Keratinocyte (primary cell): ENCODE measurements around the gene C10orf90.

ENCODE experiments used
- EZH2 ChIP-seq: IDR thresholded peaks from one replicate; pipeline ENCODE4 v1.6.1; 2012; ENCODE audit warnings: inconsistent platforms, mild to moderate bottlenecking, low read length, moderate library complexity
- TF ChIP-seq, protein P1 (sequence below), 3 experiments: IDR thresholded peaks in 1 of 3; conservative IDR thresholded peaks in 1 of 3; optimal IDR thresholded peaks in 1 of 3; 2 replicates in 2 of 3; 3 replicates in 1 of 3; pipeline versions ENCODE3 to v1.5.1; 2011; ENCODE audit warnings: low read length in 3 of 3, mild to moderate bottlenecking in 3 of 3, moderate library complexity in 2 of 3, control low read depth in 1 of 3, inconsistent platforms in 1 of 3; ENCODE audit not compliant: insufficient read depth in 2 of 3; ENCODE audit errors: extremely low read depth in 1 of 3

DNA sequence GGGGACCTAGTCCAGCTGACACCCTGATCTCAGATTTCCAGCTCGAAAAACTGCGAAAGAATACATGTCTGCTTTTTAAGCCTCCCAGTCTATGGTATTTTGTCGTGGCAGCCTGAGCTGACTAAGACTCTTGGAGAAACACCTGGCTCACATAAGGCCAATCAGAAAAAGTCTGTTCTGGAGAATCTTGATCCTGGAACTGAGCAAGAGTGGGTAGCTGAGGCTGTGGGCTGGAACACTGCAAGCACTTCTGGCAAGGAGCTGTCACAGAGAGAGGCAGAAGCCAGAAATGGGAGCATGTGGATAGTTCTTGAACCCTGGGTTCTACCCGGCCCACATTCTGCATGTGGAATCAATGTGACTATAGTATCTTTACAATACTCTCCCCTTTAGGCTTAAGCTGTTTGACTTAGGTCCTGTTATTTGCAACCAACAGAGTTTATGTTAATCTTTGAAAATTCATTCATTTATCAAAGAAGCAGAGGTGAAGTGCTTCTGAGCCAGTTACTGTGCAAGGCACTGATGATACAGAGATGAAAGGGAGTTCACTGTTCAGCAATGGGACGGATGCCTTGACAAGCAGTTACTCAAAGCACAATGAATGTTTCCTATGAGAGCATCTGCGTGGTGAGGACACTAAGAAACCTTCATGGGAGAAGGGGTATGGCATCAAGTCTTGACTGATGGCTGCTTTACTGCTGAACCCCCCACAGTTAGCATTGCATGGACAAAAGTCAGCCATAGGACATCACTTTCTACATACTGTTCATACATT lies 4.4 kb upstream of the C10orf90 start:
- TF ChIP-seq, protein P1, sequence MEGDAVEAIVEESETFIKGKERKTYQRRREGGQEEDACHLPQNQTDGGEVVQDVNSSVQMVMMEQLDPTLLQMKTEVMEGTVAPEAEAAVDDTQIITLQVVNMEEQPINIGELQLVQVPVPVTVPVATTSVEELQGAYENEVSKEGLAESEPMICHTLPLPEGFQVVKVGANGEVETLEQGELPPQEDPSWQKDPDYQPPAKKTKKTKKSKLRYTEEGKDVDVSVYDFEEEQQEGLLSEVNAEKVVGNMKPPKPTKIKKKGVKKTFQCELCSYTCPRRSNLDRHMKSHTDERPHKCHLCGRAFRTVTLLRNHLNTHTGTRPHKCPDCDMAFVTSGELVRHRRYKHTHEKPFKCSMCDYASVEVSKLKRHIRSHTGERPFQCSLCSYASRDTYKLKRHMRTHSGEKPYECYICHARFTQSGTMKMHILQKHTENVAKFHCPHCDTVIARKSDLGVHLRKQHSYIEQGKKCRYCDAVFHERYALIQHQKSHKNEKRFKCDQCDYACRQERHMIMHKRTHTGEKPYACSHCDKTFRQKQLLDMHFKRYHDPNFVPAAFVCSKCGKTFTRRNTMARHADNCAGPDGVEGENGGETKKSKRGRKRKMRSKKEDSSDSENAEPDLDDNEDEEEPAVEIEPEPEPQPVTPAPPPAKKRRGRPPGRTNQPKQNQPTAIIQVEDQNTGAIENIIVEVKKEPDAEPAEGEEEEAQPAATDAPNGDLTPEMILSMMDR (optimal IDR thresholded peaks at IDR 0.05 in 1 of 3, IDR thresholded peaks at IDR 0.05 in 1 of 3, conservative IDR thresholded peaks at IDR 0.05 in 1 of 3; ENCODE audit: extremely low read depth in 1 of 3, insufficient read depth in 2 of 3, low read length in 3 of 3): no peak
- no peak for TF ChIP-seq EZH2
